Fibroblast of the aortic adventitia (primary cell): ENCODE results near the gene NR2C2. TPM values are rescaled to one million over a fixed set of nuclear protein-coding genes. Genes with fewer than 3 reads are reported as not detected.
"Not testable (repeated sequence)": the region's sequence is repeated elsewhere in the genome, so short reads cannot be mapped to it uniquely, and the experiment has no call there.

ENCODE experiments used
- DNase-seq: peaks from one replicate; pipeline ENCODE4 v3.0.0-alpha.2; 2010; ENCODE audit warnings: low read depth
- H3K4me3 ChIP-seq: 2 replicates; pipeline ENCODE4 v1.5.1; 2011; ENCODE audit warnings: low read depth, mild to moderate bottlenecking, control low read depth, low read length, moderate library complexity
- CTCF ChIP-seq: IDR thresholded peaks from 2 replicates; pipeline ENCODE4 v1.5.1; 2011; ENCODE audit warnings: mild to moderate bottlenecking, low read length, control low read depth, inconsistent platforms; ENCODE audit not compliant: insufficient read depth
- total RNA-seq: library from RNA; depleted of rRNA; stranded (reverse); fragments of >200 nt; gene quantifications from 2 replicates; pipeline ENCODE4 v1.2.3, GENCODE V29; 2012; ENCODE audit warnings: low replicate concordance

NR2C2 gene
- 13.0 and 33.8 TPM in 2 replicates for total RNA-seq

- no peak for TF ChIP-seq CTCF
- H3K4me3 ChIP-seq, result peak within 1 kb of the TSS; percentile 86
- peak; percentile 54 for DNase-seq
Observed at GRCh38 chr3:14947100-14947885, at the start of gene NR2C2. TSS of gene NR2C2 (plus strand) at chr3:14947583. CDS start at chr3:15003915, 56,332 bp downstream.

- DNase-seq, result no peak
- no peak overlapping the region for H3K4me3 ChIP-seq
- TF ChIP-seq CTCF, result no peak
Observed at GRCh38 chr3:14898929-14899328, 48.5 kb upstream of the NR2C2 start.

GRCh38 chr3:14899993-14900618 lies 47.3 kb upstream of the NR2C2 start:
- DNase-seq, result no peak
- no peak overlapping the region for H3K4me3 ChIP-seq
- TF ChIP-seq CTCF, result no peak

- DNase-seq, result no peak
- no peak for TF ChIP-seq CTCF
- no peak overlapping the region for H3K4me3 ChIP-seq
Observed at GRCh38 chr3:14900881-14901873, 46.2 kb upstream of the NR2C2 start.

GRCh38 chr3:14902719-14903118 lies 44.7 kb upstream of the NR2C2 start:
- no peak for TF ChIP-seq CTCF
- peak; percentile 13 for DNase-seq

GRCh38 chr3:14903501-14903900 lies 43.9 kb upstream of the NR2C2 start:
- not testable (repeated sequence) for DNase-seq, H3K4me3 ChIP-seq

More at GRCh38 chr3:14902719-14903118, 44.7 kb upstream of the NR2C2 start:
- H3K4me3 ChIP-seq, result no peak overlapping the region
